GM19455 (cell line): ENCODE measurements around the gene DCHS2.

Experiments used
- ATAC-seq: cut with Tn5 transposase; IDR thresholded peaks from one replicate; pipeline ENCODE4 v1.9.1; 2021; ENCODE audit not compliant: unreplicated experiment

The DCHS2 gene

DNA sequence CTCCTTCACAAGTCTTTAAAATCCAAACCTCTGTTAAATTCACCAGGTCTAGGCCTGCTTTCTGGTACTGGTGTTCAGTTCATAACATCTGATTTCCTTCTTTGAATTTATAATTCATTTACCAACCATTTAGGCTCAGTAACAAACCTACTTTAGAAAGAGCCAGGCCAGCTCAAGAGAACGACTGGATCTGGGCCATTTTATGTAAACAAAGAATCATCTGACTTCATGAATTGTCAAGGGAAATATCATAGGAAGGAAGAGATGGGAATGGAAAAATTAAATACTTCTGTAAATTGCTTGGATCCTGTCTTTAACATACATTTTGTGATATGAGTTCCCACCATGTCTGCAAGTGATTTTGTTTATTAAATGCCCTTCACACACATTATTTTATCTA is 36.5 kb downstream of the DCHS2 start:
- no peak for ATAC-seq

DNA sequence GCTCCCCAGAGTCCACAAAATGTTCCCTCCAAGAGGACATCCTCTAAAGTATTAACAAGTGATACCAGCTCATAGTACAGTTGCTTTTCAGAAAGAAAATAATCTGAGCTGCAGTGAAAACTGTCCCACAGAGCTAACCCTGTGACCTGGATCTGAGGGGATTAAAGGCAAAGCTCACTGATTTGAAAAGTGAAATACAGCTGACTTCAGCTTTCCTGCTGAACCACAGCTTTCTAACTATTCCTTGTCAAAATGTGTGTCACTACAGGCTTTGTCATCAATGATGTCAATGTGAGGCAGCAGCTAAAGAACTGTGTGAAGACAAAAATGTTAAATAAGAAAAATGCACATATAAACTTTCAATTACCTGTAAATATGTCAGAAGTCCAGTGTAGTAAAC is 36.9 kb downstream of the DCHS2 start:
- ATAC-seq = no peak

DNA sequence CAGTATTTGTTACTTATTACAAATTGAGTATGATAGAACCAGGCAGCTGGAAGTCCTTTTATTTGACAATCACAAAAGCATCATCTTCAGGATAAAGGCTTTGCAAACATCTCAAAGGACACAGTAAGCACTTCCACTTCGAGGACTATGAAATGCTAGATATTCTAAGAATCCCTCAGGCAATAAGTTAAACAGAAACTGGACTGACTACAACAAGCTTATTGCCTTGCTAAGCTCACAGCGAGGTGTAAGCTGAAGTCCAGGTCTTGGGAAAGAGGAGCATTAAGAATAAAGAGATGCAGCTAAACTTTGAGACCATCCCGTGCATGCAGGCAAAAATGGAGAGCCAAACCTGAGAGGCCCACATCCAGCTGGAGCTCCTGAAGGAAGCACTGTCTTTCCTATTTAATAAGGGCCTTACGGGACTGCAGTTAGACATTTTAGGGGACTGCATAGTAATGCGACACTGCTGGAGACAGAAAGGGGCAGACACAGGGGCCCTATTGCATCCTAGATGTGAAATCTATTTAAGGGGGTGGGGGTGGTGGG is 38.7 kb downstream of the DCHS2 start:
- no peak for ATAC-seq

DNA sequence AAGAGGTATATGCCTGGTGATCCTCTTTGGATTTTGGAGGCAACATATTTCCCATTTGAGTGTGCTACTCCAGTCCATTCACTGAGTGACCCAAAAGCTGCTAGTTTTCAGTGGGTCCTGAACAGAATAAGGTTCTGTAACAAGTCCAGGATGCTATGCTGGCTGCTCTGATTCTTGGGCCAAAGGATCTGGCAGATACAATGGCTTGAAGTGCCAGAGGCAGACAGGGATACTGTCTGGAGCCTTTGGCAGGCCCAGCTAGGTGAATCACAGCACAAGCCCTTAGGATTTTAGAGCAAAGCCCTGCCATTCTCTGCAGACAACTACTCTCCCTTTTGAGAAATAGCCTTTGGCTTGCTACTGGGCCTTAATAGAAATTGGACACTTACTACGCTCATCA is 40.6 kb downstream of the DCHS2 start:
- no peak for ATAC-seq

DNA sequence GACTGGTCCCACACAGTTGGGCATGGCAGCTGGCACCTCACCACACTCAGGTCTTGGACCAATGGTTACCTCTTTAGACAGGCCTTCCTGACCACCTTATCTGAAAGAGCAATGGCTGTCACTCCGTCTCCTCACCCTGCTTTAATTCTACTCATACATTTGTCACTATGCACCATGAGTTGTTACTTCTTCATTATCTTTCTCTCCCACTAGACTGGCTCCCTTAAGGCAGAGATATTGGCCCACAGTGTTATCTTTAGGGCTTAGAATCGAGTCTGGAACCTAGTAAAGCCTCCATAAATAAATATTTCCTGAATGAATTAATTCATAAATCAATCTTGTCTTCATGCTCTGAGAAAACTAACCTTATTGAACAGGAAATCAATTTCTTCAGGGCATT is 46.6 kb downstream of the DCHS2 start:
- no peak for ATAC-seq

DNA sequence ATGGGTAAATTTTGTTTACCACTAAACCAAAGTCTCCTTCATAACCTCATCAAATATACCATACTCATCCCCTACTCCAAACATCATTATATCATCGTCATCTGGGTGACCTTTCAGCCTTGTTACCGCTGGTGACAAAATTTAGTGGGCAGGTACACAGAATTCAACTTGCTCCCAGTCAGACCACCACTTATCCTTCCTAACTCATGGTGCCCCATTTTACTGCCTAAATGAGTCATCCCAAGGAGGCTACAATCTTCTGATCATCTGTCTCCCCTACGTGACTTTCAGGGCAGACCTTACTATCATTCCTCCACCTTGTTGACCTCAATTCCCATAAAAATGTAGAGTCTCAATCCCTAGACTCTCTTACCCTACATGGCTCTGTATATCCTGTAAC is 49.6 kb downstream of the DCHS2 start:
- ATAC-seq = no peak

DNA sequence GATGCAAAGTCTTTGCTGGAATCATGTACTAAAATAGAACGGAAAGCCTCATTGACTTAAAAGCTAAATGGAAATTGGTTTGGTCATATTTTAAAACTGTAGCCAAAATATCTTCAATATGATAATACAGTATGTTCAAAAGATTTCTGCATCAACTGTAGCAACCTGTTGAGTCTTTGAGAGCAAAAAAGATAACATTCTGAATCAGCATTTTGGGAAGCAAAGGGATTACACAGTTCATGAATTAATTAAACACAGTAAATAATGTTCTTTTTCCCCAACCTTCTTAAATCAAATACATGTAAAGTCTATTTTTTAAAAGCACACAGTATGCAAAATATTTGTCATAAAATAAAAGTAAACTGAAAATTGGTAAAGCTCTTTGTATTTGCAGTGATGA is 50.5 kb downstream of the DCHS2 start:
- no peak for ATAC-seq

DNA sequence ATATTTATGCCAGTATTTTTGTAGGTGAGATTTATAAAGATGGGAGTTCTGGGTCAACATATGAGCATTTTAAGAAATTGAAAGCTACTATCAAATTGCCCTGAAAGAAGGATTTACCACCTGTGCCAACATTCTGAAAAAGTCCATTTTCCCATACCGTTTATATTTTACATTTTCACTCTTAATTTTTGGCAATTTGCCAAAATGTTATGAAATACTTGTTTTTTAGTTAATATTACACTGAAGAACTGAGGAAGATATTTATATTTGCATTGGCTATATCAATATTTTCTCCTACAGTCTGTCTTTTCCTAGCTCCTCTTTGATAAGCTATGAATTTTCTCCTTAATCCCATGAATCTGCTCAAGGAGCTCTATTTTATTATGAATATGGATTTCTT is 52.4 kb downstream of the DCHS2 start:
- no peak for ATAC-seq

DNA sequence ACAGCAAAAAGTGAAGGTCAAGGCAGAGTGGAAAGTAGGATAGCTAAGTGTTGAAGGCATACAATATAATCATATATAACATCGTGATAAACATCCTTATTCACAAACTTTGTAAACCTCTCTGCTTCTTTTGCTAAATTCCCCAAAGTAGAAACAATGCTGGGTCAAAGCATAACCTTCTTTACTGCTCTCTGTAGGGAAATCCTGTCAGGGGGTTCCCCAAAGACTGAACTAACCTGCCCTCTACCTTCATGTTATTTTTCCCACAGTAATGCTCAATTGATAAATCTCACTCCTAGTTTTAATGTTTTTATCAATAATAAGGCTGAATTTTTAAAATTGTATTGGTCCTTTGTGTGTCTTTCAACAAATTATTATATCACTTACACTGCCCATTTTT is 55.7 kb downstream of the DCHS2 start:
- no peak for ATAC-seq

DNA sequence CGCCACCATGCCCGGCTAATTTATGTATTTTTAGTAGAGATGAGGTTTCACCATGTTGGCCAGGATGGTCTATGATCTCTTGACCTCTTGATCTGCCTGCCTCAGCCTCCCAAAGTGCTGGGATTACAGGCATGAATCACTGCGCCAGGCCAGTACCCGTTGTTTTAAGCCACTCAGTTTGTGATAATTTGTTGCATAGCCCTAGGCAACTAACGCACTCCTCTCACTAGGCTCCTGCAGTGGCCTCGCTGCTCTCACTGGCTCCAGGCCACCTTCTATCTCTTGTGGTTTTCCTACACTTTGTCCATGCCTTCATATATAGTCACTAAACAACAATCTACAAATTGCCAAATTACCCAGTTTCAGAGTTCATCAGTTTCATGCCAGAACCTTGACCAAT is 58.1 kb downstream of the DCHS2 start:
- ATAC-seq = no peak

DNA sequence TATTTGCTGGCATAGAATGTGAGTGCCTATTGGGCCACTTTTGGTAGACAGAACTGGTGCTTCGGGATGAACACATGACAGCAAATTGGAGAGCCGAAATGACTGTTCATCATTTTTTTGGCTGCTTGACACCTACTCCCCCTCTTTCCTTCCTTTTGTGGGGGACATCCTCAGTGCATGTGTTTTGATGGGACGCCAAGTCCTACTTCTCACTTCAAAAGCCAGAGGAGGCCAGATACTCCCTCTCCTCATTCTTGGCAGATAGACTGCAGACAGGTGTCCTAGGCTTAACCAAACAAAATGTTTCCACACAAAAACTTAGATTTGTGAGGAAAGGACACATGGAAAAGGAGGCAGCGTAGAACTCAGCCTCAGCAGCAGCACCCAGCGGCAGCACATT is 62.4 kb downstream of the DCHS2 start:
- no peak for ATAC-seq

DNA sequence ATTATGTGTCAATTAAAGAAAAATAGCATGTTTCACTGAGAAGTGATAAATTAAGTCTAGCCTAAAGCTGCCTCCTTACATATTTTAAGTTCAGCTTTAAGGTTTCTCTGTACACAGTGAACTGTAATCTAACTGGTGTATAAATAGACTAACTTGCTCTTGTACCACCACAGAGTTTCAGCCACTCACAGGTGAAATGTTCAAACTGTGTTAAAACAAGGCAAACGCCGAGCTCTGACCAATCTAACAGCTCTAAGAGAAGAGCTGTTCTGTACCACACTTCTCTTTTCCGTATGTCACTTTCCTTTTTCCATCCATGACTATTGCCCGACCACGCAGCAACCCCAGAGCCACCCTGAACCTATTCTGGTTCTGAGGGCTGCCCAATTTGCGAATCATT is 64.5 kb downstream of the DCHS2 start:
- no peak for ATAC-seq

DNA sequence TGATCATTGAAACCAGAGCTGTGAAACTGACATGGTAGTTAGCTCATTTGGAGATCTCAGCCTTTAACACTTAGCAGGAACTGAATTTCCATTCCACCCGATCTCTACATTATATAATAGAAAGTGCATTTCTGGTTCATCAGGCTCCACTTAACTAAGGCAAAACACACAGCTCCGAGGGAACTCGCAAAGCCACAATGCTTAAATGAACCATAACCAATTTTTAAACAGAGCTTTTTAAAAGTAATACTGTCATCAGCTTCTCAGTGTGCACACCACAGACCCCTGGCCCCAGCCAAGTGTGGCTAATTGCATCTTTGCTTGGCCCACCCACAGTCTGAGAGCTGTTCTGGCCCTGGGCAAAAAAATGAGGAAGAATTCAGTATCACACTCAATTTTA is 66.1 kb downstream of the DCHS2 start:
- ATAC-seq = no peak

DNA sequence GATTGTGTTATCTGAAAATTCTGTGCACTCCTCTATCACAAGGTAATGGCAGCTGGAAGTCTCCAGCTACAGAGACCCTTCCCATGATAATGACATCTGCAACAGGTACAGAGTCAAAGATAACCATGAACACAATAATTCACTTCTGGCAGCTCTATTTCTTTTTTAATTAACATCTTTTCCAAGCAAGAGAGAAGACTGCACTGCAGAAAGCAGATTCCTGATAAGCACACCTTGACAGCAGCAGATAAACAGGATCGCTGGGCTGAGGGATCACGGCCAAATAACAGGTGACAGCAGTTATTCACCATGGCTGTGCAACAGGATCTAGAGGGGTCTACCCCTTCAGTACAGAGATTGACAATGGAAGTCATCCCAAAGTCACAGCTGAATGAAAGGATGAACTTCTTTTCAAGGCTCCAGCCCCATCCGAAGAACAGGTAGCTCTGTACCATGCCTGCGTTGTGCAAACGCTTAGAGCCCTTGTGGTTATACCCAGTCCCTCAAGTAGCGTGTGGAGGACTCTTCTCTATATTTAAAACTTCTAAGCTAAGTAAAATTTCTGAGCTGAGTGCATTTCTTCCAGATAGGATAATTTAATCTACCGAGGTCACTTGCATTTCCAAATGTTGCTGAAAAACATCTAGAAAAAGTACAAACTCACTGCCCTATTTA is 66.7 kb downstream of the DCHS2 start:
- no peak for ATAC-seq

DNA sequence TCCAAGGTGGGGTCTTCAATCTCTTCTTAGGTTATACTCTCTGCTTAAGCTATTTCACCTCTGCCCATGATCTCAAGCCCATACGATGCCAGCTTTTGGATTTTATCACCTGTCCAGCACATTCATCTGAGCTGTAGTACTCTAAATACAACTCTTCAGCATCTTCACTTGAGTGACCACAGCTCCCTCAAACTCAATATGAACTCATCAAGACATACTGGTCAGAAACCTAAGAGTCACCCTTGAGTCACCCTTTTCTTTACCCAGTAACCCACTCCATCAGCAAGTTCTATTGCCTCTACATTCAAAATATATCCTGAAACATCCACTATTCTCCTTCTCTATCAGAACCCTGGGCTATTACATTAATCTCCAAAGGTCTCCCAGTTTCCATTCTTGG is 69.4 kb downstream of the DCHS2 start:
- ATAC-seq = no peak

DNA sequence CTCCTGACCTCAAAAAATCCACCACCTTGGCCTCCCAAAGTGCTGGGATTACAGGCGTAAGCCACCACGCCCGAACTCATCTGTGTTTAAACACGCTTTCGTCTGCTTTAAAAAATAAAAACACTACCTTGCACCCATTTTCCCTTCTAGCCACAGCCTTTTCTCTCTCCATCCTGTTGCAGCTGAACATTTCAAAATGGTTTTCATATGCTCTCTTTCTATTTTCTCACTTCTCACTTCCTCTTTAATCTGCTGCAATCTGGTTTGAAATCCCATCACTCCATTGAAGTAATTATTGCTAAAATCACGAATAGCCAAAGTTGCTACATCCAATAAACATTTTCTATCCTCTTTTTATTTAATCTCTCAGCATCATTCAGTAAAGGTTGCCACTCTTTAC is 70.0 kb downstream of the DCHS2 start:
- ATAC-seq = peak; percentile 51

DNA sequence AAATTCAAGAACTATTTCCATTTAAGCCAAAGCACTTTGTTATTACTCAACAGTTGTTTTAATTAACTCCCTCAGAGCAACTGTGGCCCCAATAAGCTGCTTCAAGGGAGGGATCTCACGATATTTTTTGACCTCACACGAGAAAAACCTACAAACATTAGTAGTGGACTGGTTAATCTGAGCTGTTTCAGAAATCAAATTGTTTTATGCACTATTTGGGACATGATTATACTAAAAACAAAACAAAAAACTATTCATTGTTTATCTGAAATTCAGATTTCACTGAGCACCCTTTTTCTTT is 74.3 kb downstream of the DCHS2 start:
- ATAC-seq = no peak

DNA sequence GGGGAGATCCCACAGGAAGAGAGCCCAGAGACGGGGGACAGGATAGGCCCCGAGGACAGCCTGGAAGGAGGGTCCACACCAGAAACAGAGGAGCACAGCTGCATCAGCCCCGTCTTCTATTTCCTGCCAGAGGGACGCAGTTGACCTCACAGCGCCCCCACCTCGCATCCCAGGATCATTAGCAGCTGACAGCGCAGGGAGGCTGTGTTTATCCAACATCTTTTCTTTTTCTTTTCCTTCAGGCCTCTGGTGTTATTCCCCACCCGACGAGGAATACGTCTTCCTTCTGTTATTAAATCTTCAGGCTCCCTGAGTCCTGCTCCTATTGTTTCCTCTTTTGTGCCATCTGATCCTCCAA is 75.4 kb downstream of the DCHS2 start:
- ATAC-seq = no peak

DNA sequence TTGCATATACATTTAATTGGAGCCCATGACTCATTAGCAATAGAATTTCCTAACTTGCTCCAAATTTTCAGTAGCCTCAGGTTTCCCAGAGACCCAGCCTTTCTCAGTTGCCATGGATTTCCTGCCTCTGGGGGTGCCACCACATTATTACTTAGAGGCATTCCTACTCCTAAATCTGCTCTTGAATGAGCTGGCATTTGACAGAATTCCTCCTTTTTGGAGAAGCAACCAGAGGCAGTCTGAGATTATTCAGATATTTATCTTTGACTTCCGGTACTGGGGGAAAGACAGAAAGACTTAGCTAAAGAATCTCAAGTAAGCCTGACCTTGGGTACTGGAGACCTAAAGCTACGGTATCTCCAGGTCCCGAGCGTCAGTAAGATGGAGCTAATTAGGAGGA is 76.3 kb downstream of the DCHS2 start:
- no peak for ATAC-seq

DNA sequence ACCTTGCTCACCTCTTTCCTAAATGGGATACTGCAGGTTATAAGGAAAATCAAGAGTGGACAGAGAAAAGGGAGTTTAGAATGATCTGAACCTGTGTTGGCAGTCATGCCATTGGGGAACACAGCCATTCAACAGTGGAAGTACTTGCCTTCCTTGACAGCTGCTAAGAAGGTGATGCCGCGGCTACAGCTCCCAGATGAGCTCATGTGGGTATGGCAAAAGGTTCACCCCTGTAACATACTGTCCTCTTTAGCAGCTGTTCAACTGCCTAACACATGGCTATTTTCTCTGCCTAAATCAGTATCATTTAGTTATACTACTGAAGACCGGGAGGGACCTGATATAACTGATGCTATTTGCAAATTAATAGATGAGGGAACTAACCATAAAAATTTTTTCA is 76.8 kb downstream of the DCHS2 start:
- ATAC-seq = no peak

DNA sequence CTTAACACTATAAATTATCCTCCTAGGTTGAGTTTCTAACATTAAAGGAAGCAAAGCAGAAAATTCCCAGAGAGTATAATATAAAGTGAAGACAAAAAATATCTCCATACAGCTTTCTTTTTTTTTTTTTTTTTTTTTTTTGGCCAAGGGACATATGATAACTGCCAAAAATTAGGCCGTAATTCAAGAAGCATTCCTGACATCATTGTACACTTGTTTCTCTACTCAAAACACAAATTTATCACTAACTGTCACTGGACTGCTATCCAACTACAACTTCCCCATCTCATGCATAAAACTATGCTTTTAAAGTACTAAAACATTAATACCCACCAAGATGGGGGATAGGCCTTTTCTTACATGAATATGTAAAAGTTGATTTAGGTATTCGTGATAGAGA is 77.2 kb downstream of the DCHS2 start:
- ATAC-seq = no peak

DNA sequence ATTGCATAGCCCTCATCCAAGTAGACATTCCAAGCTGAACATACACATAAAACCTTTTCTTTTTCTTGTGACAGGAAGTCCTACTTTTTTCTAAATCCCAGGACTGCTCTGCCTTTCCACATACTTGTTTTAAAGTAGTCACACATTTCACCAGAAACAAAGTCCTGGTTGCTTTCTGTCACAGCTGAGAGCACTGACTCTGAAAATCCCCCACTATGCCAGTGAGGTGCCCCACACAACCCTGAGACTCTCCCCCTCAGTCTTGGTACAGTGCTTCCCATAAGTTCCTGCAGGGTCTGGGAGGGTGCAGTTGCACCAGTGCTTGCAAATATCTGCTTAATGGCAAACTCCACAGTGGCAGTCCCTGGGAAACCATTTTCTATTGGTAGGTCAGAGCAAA is 84.2 kb downstream of the DCHS2 start:
- no peak for ATAC-seq

DNA sequence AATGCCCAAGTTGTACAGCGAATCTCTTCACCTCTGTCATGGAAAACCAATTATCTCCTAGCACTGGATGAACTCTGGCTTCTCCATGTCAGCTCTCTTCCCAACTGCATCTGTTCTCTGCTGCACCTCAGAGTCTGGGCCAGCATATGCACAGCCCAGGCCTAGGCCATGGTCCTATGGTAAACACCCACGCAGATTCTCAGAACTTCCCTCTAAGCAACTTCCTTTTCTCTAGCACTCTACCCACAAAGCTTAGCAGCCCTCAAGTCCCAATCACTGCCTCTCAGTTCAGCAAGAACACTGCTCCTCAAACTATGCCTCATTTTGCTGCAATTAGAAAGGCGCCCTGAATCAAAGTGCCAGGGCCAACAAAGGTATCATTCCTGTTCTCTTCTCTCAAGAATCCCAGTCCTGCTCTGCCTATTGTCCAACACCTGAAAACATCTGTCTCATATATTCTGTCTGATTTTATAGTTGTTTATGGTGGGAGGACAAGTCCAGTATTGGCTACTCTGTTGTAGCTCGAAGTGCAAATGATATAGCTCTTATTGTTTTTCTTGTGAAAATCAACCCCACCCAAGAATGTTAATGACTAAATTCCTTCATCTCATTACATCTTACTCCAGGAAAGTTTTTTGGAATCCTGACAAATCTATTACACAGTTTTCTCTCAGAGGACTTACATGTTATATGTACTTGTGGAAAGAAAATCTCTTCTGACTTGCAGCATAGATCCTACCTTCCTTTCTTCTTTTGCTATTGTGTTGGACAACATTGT is 85.4 kb downstream of the DCHS2 start:
- ATAC-seq = no peak
